GM21360 (cell line): ENCODE results near the gene NAP1L1.
A peak's percentile ranks its signal among the peaks of the same experiment; 100 is the strongest.

Experiments used
- ATAC-seq: cut with Tn5 transposase; IDR thresholded peaks from one replicate; pipeline ENCODE4 v1.9.1; 2021; ENCODE audit warnings: mild to moderate bottlenecking, moderate library complexity; ENCODE audit not compliant: unreplicated experiment

Gene NAP1L1

DNA sequence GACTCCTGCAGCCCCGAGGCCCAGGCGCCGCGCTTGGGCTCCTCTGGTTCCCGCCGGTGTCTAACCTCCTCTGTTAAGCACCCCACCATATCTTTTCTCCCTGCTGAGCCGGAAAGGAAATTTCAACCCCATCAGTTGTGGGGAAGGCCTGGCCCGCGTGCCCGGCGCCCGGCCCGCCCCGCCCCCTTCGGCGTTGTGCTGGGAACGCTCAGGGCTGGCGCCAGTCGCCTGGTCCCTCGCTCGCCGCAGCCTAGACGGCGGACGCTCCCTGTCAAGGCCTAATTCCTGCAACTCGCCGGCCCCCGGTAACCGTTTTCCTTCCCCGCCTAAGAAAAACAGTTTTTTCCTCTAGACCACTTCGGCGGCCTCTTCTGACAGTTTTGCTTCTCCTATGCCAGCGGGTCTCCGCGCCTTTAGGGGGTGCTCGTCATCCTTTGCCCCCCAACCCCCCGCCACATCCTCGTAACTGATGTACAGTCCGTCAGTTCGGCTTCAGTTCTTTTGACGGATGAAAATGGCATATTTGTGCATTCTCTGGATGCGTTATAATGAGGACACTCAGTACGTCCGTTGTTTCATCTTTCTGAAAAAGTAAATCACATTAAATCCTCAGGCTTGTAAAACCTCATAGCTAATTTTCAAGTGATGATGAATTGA lies 506 bp upstream of the NAP1L1 start:
- ATAC-seq = peak; percentile 45

DNA sequence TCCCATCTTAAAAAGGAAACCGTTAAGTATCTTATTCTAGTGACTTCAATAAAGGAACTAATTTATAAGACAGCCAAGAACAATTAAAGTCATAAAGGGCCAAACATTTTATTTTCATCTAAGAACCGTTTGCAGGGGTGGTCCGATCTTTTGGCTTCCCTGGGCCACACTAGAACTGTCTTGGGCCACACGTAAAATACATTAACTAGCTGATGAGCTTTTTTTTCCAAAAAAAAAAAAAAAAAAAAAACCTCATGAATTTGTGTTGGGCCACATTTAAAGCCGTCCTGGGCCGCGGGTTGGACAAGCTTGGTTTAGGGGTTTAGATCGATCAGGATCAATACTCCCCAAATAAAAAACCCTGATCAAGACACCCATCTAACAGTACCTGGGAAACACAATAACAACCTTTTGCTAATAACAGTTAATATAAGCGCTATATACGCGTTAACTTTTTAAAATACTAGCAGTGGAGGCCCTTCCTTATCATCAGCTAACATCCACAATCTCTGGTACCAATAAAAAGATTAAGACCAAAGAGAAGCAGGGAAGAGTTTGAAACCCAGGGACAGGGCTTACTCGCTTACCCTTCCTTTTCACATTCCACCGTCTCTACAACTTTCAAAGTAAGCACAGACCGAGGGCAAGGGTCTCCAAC lies 1.1 kb downstream of the NAP1L1 start:
- no peak for ATAC-seq

DNA sequence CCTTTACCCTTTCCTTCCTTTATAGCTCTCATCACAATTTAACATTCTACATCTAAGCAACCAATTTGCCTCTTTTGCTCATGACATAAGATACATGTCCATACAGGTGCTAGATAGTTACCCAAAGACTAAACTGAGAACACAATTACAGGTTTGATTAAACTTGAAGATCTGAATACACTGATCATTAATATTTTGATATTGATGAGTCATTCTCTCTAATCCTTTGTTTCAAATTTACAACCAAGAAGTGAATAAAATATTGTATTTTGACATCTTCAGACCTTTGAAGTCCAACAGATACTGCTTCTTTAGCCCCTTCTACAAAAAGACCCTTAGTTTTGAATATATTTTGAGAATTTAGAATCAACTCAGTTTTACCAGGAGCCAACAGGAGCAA lies 2.6 kb downstream of the NAP1L1 start:
- no peak for ATAC-seq

DNA sequence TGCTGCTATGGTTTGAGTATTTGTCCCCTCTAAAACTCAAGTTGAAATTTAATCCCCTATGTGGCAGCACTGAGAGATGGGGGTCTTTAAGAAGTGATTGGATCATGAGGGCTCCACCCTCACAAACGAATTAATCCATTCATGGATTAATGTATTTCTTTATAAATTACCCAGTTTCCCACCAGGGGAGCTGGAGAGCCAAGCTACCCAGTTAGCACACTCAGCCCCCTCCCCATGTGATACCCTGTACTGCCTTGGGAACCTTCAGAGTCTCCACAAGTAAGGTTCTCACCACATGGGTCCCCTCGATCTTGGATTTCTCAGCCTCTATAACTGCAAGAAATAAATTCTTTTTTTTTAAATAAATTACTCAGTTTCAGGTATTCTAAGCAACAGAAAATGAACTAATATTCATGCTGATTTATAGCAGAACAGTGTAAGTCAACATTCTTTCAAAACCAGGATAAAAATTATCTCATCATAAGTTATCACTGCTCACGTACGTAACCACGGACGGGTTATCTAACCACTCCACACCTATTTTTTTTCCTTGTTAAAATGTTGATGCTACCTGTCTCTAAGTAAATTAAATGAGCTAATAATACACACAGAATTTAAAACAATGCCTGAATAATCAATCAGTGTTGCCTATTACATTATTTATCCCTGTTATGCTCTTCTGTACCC lies 3.6 kb downstream of the NAP1L1 start:
- no peak for ATAC-seq

DNA sequence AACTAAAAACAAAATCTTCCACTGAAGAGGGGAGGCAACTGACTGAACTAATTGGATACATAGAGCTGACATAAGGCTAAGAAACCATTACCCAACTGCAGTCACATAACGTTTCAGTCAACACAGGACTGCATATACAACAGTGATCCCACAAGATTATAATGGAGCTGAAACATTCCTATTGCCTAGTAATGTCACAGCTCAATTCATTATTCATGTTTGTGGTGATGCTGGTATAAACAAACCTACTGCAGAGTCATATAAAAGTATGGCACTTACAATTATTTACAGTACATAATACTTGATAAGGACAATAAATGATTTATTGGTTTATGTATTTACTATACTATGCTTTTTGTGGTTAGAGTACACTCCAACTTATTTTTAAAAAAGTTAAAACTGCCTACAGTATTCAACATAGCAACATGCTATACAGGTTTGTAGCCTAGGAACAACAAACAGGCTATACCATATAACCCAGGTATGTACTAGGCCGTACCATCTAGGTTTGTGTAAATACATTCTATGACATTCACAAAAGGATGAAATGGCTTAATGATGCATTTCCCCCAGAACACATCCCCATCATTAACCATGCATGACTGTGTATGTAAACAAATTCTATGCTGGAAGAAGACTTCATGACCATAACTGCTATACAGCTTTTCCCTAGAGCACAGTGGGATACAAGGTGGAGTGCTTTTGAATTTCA lies 4.3 kb downstream of the NAP1L1 start:
- ATAC-seq = no peak

DNA sequence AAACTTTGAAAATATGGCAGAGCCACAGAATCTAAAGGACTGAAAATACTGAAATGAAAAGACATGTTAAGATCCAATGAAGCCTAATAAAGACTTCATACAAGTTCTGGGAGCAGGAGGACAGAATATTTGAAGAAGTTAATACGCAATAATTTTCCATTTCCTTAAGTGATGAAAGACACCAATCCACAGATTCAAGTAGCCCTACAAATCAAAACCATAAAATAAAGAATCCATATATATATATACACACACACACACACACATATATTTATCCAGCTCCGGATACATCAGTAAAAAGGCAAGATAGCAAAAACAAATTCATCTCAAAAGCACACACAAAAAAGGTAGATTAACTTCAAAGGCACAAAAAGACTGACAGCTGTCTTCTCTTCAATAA lies 5.7 kb downstream of the NAP1L1 start:
- ATAC-seq = no peak

DNA sequence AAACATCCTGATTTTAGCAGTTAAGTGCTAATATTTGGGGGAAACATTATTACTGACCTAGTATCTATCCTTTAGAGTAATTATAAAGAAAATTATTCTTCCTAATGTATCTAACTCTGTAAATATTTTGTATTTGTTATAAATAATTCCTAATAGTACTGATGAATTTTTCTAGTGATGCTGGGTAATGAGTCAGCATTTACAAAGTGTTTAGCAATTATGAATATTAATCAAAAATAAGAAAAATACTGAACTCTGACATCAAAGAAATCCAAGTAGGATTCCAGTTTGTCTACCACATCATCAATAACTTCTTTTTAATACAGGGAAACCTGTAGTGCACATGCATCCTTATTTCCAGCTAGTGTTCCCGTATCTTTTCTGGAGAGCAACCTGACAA lies 9.0 kb downstream of the NAP1L1 start:
- ATAC-seq = no peak

DNA sequence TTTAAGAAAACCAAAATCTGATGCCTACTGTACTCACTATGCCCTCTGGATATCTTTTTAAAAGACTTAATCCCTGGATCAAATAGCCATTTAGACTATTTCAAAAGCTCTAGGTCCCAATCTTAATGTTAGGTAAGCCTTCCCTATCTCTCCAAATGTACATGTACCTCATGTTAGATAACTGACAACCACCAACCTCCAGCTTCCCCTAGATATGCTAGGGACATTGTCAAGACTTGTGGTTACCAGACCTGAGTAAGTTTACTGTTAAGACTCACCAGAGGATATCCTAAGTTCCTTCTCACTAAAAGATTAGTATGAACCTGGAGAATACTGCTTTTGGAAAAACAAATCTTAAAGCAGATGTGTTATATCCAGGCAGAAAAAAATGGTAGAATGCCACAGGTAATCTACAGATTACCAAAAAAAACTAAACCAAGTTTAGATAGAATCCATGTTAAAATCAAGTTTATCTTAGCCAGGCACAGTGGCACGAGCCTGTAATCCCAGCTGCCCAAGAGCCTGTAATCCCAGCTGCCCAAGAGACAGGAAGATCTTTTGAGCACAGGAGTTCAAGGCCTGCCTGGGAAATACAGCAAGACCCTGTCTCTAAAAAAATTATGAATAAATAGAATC lies 9.7 kb downstream of the NAP1L1 start:
- no peak for ATAC-seq

DNA sequence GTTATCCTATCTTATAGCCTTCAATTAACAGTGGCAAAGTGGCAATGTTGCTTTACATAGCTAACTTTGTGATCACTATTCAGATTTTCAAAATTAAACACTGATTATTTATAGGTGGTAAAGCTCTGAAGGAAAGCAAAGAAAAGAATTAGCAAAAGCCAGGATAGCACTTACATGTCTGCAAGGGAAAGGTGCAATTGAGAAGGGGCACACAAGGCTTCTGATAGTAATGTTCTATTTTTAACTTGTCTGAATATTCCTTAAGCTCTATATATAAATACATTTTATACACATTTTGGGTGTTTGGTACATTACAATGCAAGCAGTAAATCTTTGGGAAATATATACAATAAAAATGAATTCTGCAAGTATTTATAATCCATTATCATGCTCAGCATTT lies 10.9 kb downstream of the NAP1L1 start:
- no peak for ATAC-seq

DNA sequence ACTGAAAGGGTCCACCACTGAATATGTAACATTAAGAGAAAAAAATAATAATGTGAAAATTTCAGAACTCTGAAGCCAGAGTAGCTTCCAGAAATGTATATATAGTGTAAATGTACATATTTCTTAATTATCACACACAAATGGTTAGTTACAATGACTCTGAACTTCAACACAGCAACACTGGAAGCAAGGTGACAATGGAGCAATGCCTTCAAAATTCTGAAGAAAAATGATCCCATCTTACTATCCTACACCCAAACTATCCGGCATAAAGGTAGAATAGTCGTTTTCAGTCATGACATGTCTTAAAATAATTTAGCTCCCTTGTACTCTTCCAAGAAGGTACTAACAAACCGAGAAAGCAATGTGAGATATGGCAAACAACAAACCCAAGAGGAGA lies 11.9 kb downstream of the NAP1L1 start:
- no peak for ATAC-seq

DNA sequence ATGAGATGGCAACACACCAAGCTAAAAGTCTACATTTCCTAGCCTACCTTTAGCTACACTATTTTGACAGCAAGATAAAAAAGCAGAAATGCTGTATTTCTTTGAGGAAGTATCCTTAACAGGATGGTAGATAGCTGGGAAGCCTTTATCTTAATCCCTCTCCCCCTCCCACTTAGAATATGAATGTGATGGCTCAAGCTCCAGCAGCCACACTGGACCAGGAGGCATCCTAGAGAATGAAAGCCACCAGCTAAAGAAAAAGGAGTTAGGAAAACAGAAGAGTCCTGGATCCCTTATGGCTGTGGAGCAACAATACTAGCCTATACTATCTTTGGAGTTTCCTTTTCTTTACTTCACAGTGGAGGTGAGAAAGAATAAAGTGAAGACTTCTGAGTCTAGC lies 15.1 kb downstream of the NAP1L1 start:
- no peak for ATAC-seq

DNA sequence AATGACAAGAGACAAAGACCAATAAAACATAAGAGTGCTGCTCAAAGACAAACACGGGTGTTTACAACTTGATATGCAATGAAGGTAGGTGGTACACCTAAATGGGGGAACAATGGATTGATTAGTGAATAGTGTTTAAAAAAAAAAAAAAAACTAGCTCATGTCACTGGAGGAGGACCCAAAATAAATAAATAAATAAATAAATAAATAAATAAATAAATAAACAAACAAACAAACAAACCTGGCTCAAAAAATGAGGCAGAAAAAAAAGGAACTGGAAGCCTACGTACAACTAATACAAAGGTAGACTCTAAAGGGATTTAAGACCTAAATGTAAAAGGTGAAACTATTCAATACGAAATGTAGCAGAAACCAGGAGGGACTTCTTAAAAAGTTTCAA lies 18.6 kb downstream of the NAP1L1 start:
- no peak for ATAC-seq

DNA sequence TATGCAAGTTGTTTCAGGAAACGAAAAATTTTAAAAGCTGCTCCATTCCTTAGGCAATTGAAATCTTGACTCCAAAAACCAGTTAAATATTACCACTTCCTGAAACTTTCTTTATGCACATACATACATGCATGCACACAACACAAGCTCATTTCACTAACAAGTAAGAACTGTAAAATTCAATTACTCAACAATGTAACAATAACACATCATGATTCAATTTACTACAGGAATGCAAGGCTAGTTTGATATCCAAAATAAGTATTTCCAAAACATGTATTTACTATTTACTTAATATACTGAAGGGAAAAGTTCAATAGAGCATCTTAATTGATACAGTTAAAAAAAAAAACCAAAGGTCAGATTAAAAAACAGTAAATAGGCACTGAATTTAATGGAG lies 19.6 kb downstream of the NAP1L1 start:
- no peak for ATAC-seq

DNA sequence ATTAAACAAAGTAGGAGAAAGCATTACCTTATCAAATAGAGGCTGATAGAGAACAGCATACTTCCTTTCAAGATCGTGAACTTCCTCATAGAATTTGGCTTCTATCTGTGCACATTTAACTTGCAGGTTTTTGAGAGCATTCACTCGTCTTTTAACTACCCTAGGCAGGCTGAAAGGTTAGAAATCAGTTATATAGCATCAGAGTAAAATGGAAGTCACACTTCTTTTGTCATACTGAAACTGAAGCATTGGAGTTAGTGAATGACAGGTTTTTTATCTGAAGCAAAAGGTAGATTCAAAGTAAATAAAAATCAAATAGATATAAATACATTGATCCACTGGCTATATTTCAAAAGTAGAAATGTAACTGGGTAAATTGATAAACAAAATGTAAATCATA lies 24.4 kb downstream of the NAP1L1 start:
- ATAC-seq = no peak

DNA sequence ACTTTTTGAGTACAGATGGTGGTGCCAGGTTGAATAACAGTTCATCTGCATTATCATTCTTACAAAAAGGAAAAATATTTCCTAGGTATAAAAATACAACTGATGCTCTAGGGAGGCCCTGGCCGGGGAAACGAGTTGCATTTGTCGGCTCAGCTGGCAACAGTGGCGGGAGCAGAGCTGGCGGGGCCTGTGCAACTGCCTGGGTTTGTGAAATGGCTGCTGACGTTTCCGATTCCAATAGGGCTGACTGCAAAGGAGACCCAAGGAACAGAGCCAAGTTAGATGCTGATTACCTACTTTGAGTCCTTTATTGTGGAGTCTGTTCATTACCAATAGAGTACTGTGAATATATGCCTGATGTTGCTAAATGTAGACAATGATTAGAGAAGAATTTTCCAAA lies 27.2 kb downstream of the NAP1L1 start:
- ATAC-seq = no peak

DNA sequence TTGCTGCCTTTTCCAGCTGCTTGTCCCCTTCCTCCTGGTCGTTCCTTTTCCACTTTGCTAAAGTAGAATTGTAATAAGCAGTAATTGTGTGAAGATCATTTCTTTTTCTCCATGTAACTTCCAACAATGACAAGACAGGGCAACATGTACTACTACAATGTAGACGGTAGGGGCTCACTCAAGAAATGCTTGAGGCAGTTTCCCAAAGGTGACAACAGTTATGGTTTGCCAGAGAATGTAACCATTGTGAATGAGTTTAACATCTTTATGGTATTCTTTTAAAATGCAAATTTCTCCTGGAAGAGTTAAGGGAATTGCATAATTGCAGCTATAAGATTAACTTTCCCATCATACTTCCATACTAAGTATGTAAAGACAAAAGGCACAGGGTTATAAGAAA lies 29.1 kb downstream of the NAP1L1 start:
- ATAC-seq = no peak

DNA sequence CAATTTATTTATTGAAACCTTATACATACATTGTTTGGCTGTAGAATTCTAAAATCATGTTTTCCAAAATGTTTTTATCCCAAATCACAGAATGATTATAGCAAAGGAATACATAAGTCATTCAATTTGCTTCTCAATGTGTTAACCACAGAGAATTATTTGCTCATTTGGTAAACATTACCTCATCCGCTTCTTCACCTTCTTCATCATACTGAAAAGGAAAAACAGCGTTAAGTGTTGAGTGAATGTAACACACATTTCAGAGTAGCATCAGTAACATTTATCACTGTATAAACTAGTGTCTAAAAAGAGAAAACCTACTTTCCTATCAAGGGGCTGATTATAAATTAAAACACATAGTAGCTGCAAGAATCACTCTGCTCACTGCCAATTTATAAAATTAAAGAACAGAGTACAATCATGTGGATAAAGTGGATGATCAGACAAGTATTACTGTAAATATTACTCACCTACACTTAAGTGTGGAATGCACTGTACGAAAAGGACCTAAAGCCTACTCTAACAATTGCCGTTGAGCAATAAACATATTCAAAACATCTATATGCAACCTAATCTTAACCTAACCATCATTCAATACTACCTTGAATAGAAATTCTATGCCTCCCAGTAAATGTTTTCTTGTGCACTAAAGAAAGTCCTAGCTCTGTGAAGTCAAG lies 34.8 kb downstream of the NAP1L1 start:
- no peak for ATAC-seq

DNA sequence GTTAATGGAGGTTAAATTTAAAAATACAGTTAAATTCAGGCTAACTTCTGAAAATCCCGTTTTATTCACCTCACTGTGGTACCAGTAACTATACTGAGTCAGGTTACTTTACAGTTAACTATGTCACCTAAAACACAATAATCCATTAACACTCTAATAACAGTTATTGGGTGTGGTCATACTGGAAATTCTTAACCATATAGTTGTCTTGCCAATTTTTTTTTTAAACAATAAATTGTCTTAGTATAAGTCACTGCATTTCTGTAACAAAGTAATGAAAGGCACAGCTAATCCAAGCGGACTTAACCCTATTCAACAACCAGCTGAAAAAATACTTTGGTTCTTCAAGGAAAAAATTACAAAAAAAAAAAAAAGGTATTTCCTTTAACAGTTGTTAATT lies 36.7 kb downstream of the NAP1L1 start:
- ATAC-seq = no peak

DNA sequence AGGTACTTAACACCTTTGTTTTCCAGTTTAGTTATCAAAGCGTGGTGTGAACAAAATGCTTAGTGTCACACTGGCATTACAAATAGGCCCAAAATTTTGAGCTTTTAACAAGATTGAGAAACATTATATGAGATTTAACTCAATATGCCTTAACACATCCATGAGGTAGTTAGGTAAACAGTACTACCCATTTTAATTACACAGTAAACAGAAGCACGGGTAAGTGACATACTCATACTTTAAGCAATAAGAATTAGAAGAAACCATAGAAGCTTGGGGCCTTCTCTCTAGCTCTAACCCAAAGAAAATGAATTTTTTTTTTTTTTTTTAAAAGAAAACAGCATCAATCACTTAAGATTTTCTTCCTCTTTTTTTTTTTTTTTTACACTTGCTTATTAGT lies 37.4 kb downstream of the NAP1L1 start:
- ATAC-seq = no peak

DNA sequence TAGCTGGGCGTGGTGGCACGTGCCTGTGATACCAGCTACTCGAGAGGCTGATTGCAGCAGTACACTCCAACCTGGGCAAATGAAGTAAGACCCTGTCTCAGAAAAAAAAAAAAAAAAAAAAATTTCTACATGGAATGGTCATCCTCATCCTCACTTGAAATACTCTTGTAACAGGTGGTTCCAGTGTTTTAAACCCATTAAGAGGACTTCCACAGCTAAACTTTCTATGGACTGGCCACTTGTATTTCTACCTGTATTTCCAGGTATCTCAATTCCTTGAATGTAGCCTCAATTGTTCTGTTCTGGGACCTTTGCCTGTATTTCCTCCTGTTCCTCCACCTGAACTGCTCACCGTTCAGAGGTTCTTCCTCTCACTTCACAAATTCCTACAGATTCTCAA lies 41.1 kb downstream of the NAP1L1 start:
- no peak for ATAC-seq

DNA sequence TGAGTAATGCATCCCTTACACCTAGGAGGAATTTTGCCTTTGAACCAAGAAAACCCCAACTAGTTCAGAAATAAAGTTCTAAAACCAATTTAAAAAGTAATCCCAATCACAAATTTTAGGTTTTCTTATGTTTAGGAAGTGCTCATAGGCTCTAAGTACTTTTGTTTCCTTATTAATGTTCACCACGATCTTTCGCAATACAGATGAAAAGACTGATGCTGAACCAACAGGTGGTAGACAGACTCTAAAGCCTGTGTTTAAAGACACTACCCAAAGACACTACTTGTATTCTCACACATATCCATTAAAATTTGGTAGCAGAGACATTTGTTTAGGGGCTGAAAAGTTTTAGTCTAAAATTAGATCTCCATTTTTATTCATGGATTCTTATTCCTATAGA lies 42.3 kb downstream of the NAP1L1 start:
- no peak for ATAC-seq
